ENCODE results near the gene RAB3IL1.
"Not testable (repeated sequence)": the region's sequence is repeated elsewhere in the genome, so short reads cannot be mapped to it uniquely, and the experiment has no call there.

The RAB3IL1 gene

GRCh38 chr11:61890529-61891330 is 26.6 kb downstream of the RAB3IL1 start:
- peak overlapping the region; percentile 85 for H3K4me3 Mint-ChIP-seq
- ATAC-seq (replicated peaks; ENCODE audit: extremely low read depth, poor library complexity, severe bottlenecking) = peak; percentile 37
- no peaks in the 10 kb centered on the region for H3K27me3 Mint-ChIP-seq
- peaks cover 3% of the 10 kb centered on the region for H3K36me3 Mint-ChIP-seq (ENCODE audit: insufficient read depth)
- H3K9me3 Mint-ChIP-seq = no peaks in the 10 kb centered on the region
- no peak overlapping the region for H3K27ac Mint-ChIP-seq (ENCODE audit: low read depth)
- no peak for DNase-seq (ENCODE audit: low spot score in 2 of 2)
- H3K4me1 Mint-ChIP-seq = peaks cover 11% of the 10 kb centered on the region

- Mint-ChIP-seq H3K4me1 (peaks cover 11% of the 10 kb centered on the region), H3K27ac (ENCODE audit: low read depth) (no peak overlapping the region), H3K9me3 (no peaks in the 10 kb centered on the region), H3K4me3 (peak overlapping the region; percentile 85), H3K36me3 (ENCODE audit: insufficient read depth) (peaks cover 3% of the 10 kb centered on the region), H3K27me3 (no peaks in the 10 kb centered on the region)
- DNase-seq (ENCODE audit: low spot score in 2 of 2) = no peak
- ATAC-seq (replicated peaks; ENCODE audit: extremely low read depth, poor library complexity, severe bottlenecking) = no peak
These were observed 27.5 kb downstream of the RAB3IL1 start for GRCh38 chr11:61889831-61890230.

- H3K4me1 Mint-ChIP-seq = peaks cover 11% of the 10 kb centered on the region
These were observed 28.8 kb downstream of the RAB3IL1 start for GRCh38 chr11:61888590-61888989.

GRCh38 chr11:61887839-61888494 is 29.4 kb downstream of the RAB3IL1 start:
- DNase-seq (ENCODE audit: low spot score in 2 of 2) (no peak), ATAC-seq (replicated peaks; ENCODE audit: extremely low read depth, poor library complexity, severe bottlenecking) (no peak)
- no peak overlapping the region for H3K27ac Mint-ChIP-seq (ENCODE audit: low read depth)
- peaks cover 3% of the 10 kb centered on the region for H3K36me3 Mint-ChIP-seq (ENCODE audit: insufficient read depth)
- no peak overlapping the region for H3K4me3 Mint-ChIP-seq
- peaks cover 11% of the 10 kb centered on the region for H3K4me1 Mint-ChIP-seq
- no peaks in the 10 kb centered on the region for H3K27me3 Mint-ChIP-seq
- H3K9me3 Mint-ChIP-seq = no peaks in the 10 kb centered on the region

More at GRCh38 chr11:61888590-61888989, 28.8 kb downstream of the RAB3IL1 start:
- Mint-ChIP-seq H3K9me3 (no peaks in the 10 kb centered on the region), H3K27ac (ENCODE audit: low read depth) (no peak overlapping the region), H3K36me3 (ENCODE audit: insufficient read depth) (peaks cover 3% of the 10 kb centered on the region), H3K27me3 (no peaks in the 10 kb centered on the region), H3K4me3 (no peak overlapping the region)
- no peak for DNase-seq (ENCODE audit: low spot score in 2 of 2)
- no peak for ATAC-seq (replicated peaks; ENCODE audit: extremely low read depth, poor library complexity, severe bottlenecking)

- ATAC-seq (replicated peaks; ENCODE audit: extremely low read depth, poor library complexity, severe bottlenecking) = no peak
- Mint-ChIP-seq H3K27me3 (no peaks in the 10 kb centered on the region), H3K9me3 (no peaks in the 10 kb centered on the region), H3K4me1 (peaks cover 11% of the 10 kb centered on the region), H3K36me3 (ENCODE audit: insufficient read depth) (no peaks in the 10 kb centered on the region), H3K27ac (ENCODE audit: low read depth) (no peak overlapping the region), H3K4me3 (no peak overlapping the region)
- DNase-seq (ENCODE audit: low spot score in 2 of 2) = no peak
These were observed 30.7 kb downstream of the RAB3IL1 start for GRCh38 chr11:61886643-61887042.

- H3K36me3 Mint-ChIP-seq (ENCODE audit: insufficient read depth) = no peaks in the 10 kb centered on the region
- no peaks in the 10 kb centered on the region for H3K27me3 Mint-ChIP-seq
- DNase-seq (ENCODE audit: low spot score in 2 of 2) (no peak), ATAC-seq (replicated peaks; ENCODE audit: extremely low read depth, poor library complexity, severe bottlenecking) (no peak)
- H3K9me3 Mint-ChIP-seq = no peaks in the 10 kb centered on the region
- H3K4me1 Mint-ChIP-seq = peaks cover 13% of the 10 kb centered on the region
- H3K27ac Mint-ChIP-seq (ENCODE audit: low read depth) = no peak overlapping the region
- no peak overlapping the region for H3K4me3 Mint-ChIP-seq
These were observed 31.4 kb downstream of the RAB3IL1 start for GRCh38 chr11:61885784-61886580.

- Mint-ChIP-seq H3K4me1 (peaks cover 11% of the 10 kb centered on the region), H3K9me3 (no peaks in the 10 kb centered on the region), H3K27me3 (no peaks in the 10 kb centered on the region), H3K27ac (ENCODE audit: low read depth) (no peak overlapping the region), H3K4me3 (no peak overlapping the region), H3K36me3 (ENCODE audit: insufficient read depth) (no peaks in the 10 kb centered on the region)
- DNase-seq (ENCODE audit: low spot score in 2 of 2) (no peak), ATAC-seq (replicated peaks; ENCODE audit: extremely low read depth, poor library complexity, severe bottlenecking) (no peak)
These were observed 32.1 kb downstream of the RAB3IL1 start for GRCh38 chr11:61885166-61885778.

- Mint-ChIP-seq H3K27ac (ENCODE audit: low read depth) (no peak overlapping the region), H3K4me3 (no peak overlapping the region), H3K4me1 (peaks cover 11% of the 10 kb centered on the region), H3K36me3 (ENCODE audit: insufficient read depth) (no peaks in the 10 kb centered on the region), H3K9me3 (no peaks in the 10 kb centered on the region), H3K27me3 (no peaks in the 10 kb centered on the region)
- DNase-seq (ENCODE audit: low spot score in 2 of 2) = no peak
- no peak for ATAC-seq (replicated peaks; ENCODE audit: extremely low read depth, poor library complexity, severe bottlenecking)
These were observed 33.4 kb downstream of the RAB3IL1 start for GRCh38 chr11:61883947-61884346.

- peaks cover 11% of the 10 kb centered on the region for H3K4me1 Mint-ChIP-seq
- no peaks in the 10 kb centered on the region for H3K9me3 Mint-ChIP-seq
- ATAC-seq (replicated peaks; ENCODE audit: extremely low read depth, poor library complexity, severe bottlenecking) = no peak
- no peak overlapping the region for H3K27ac Mint-ChIP-seq (ENCODE audit: low read depth)
- no peaks in the 10 kb centered on the region for H3K36me3 Mint-ChIP-seq (ENCODE audit: insufficient read depth)
- no peak for DNase-seq (ENCODE audit: low spot score in 2 of 2)
- no peaks in the 10 kb centered on the region for H3K27me3 Mint-ChIP-seq
- no peak overlapping the region for H3K4me3 Mint-ChIP-seq
These were observed 34.0 kb downstream of the RAB3IL1 start for GRCh38 chr11:61883327-61883726.

GRCh38 chr11:61882879-61883278 is 34.5 kb downstream of the RAB3IL1 start:
- no peaks in the 10 kb centered on the region for H3K9me3 Mint-ChIP-seq
- H3K27ac Mint-ChIP-seq (ENCODE audit: low read depth) = no peak overlapping the region
- no peak for ATAC-seq (replicated peaks; ENCODE audit: extremely low read depth, poor library complexity, severe bottlenecking)
- H3K4me3 Mint-ChIP-seq = no peak overlapping the region
- no peak for DNase-seq (ENCODE audit: low spot score in 2 of 2)
- no peaks in the 10 kb centered on the region for H3K36me3 Mint-ChIP-seq (ENCODE audit: insufficient read depth)
- H3K27me3 Mint-ChIP-seq = no peaks in the 10 kb centered on the region
- H3K4me1 Mint-ChIP-seq = peaks cover 11% of the 10 kb centered on the region

GRCh38 chr11:61882267-61882666 is 35.1 kb downstream of the RAB3IL1 start:
- not testable (repeated sequence) for DNase-seq (ENCODE audit: low spot score in 2 of 2); ATAC-seq (replicated peaks; ENCODE audit: extremely low read depth, poor library complexity, severe bottlenecking); H3K4me3 Mint-ChIP-seq; H3K27me3 Mint-ChIP-seq; H3K27ac Mint-ChIP-seq (ENCODE audit: low read depth); H3K36me3 Mint-ChIP-seq (ENCODE audit: insufficient read depth); H3K9me3 Mint-ChIP-seq; H3K4me1 Mint-ChIP-seq

- Mint-ChIP-seq H3K4me3 (no peak overlapping the region), H3K27ac (ENCODE audit: low read depth) (no peak overlapping the region), H3K36me3 (ENCODE audit: insufficient read depth) (no peaks in the 10 kb centered on the region), H3K27me3 (no peaks in the 10 kb centered on the region), H3K9me3 (no peaks in the 10 kb centered on the region), H3K4me1 (peaks cover 6% of the 10 kb centered on the region)
- ATAC-seq (replicated peaks; ENCODE audit: extremely low read depth, poor library complexity, severe bottlenecking) (no peak), DNase-seq (ENCODE audit: low spot score in 2 of 2) (no peak)
These were observed 36.0 kb downstream of the RAB3IL1 start for GRCh38 chr11:61881397-61881796.
